ENCODE results near the gene KIAA0513.

GRCh38 chr16:85104821-85105391 lies 77.3 kb downstream of the KIAA0513 start:
- TF ChIP-seq CTCF (IDR thresholded peaks at IDR 0.05) = no peak
- TF ChIP-seq POLR2A (IDR thresholded peaks at IDR 0.05) = no peak

All from thyroid gland (tissue), 4 donors.